Stimulated activated CD4-positive, alpha-beta T cell treated with anti-CD3 and anti-CD28 coated beads, Interleukin-15, amount 100 ng/mL, for 24 hours (primary cell): ENCODE results near the gene PRMT1.
A peak's percentile ranks its signal among the peaks of the same experiment; 100 is the strongest.
"Not testable (repeated sequence)": the region's sequence is repeated elsewhere in the genome, so short reads cannot be mapped to it uniquely, and the experiment has no call there.

Experiments
- DNase-seq: peaks from one replicate; pipeline ENCODE4 v3.0.0-alpha.2; 2020

The PRMT1 gene

GRCh38 chr19:49677231-49677900 is at the start of gene PRMT1:
PRMT1 (plus strand) TSS chr19:49677271; CDS start chr19:49677281, 10 bp downstream.
- DNase-seq = peak; percentile 72

GRCh38 chr19:49629659-49630058 is 47.4 kb upstream of the PRMT1 start:
- DNase-seq = no peak

GRCh38 chr19:49631014-49631588 is 46.0 kb upstream of the PRMT1 start:
- DNase-seq = no peak

DNA sequence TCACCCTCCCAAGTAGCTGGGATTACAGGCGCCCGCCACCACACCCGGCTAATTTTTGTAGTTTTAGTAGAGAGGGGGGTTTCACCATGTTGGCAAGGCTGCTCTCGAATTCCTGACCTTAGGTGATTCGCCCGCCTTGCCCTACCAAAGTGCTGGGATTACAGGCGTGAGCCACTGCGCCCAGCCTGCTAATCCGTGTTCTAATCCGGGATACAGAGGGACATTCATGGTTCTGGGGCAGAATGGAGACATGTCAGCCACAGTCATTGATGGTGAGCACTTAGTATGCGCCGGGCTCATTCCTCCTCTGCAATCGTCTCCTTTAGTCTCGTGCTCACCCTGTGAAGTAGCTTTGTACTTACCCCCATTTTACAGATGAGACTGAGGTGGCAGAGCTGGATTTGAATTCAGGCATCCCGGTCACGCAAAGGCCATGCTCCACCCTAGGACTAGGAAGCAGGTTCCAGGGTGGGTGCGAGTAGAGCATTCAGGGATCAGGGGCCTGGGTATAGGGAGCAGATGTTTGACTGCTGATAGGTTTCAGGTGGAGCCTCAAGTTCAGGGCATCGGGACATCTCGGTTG is 45.4 kb upstream of the PRMT1 start:
- no peak for DNase-seq

DNA sequence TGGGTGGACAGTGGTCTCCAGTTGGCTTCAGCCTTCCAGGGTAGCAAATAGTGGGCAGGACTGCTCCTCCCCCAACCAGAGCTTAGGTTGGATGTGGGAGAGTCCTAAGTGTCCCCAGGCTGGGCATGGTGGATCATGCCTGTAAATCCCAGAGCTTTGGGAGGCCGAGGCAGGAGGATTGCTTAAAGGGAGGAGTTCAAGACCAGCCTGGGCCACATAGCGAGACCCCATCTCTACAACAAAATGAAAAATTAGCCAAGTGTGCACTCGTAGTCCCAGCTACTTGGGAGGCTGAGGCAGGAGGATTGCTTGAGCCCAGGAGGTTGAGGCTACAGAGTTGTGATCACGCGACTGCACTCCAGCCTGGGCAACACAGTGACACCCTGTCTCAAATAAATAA is 44.5 kb upstream of the PRMT1 start:
- no peak for DNase-seq

DNA sequence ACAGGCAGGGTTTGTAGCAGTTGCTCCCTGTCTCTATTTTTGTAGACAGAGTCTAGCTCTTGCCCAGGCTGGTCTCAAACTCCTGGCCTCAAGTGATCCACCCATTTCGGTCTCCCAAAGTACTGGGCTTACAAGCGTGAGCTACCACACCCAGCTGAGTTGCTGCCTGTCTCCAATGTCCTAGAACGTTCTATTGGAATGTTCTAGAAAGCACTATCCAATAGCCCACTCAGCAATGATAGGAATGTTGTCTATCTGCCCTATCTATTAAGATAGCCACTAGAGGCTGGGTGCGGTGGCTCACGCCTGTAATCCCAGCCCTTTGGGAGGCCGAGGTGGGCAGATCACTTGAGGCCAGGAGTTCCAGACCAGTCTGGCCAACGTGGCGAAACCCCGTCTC is 43.8 kb upstream of the PRMT1 start:
- not testable (repeated sequence) for DNase-seq

- no peak for DNase-seq
These were observed 41.4 kb upstream of the PRMT1 start for GRCh38 chr19:49635530-49636232.

- DNase-seq = no peak
These were observed 40.7 kb upstream of the PRMT1 start for GRCh38 chr19:49636233-49636932.

DNA sequence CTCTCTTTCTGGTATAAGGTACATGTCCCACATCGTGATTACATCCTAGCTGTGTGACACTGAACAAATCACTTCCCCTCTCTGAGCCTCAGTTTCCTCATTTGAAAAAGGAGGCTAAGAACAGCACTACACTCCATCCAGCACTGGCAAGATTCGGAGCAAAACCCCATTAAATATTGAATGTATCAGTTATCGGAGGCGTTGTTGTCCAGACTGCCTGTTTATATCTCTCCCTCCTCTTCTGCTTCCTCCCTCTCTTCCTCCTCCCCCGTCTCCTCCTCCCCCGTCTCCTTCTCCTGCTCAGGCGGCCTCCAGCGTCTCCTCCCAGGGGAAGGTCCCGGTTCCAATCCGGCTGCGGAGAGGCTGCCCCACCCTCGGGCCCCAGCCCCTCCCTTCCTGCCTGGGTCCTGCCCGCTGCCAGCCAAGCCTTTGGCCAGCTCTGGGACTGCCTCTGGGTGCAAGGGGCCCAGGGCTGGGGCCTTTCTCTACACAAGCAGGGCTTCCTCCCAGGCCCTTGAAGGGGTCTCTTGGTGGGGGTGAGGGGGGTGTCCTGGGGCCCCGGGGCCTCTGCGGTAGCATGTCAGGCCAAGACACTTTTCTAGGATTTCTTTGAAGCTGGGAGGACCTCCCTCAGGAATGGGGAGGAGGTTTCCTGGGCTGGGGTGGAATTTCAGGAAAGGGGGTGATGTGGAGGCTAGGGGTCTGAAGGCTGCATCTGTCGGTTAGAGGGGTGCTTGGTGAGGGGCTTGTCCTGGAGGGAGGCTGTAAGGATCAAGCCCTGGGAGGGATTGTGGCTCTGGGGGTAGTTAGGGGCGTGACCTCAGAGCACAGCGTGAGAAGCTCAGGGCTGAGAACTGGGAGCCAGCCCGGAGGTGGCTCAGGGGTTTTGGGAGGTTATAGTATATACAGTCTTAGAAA is 39.0 kb upstream of the PRMT1 start:
- no peak for DNase-seq

DNA sequence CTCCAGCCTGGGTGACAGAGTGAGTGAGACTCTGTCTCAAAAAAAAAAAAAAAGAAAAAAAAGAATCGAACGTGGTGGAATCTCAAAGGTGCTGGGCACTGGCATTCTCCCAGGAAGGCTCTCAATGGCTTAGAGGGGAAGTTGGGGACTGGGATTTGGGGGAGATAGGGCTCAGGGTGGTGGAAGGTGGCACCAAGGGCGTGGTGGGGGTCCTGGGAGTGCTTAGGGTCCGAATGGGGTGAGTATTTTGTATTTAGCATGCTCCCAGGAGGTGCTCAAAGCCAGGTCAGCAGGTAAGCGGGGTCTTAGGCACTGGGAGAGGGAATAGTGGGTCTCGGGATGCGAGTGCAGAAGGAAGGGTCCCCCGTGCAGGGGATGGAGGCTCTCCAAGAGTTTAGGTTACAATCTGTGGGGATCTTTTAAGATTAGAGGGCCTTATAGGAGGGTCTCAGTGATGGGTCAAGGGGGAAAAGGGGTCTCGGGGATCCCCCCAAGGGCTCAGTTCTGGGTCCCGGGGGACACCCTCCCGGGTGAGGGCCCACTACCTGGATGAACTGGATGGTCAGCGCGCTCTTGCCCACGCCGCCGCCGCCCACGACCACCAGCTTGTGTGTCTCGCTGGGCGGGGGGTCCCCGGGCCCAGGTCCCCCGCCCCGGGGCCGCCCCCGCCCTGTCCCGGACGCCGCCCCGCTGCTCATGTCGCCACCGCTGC is 37.5 kb upstream of the PRMT1 start:
- DNase-seq = no peak

- peak; percentile 100 for DNase-seq
These were observed 36.8 kb upstream of the PRMT1 start, which contains the start of gene RRAS for GRCh38 chr19:49640113-49640898. RRAS (minus strand) TSS chr19:49640143; CDS start chr19:49640098, 45 bp downstream.

DNA sequence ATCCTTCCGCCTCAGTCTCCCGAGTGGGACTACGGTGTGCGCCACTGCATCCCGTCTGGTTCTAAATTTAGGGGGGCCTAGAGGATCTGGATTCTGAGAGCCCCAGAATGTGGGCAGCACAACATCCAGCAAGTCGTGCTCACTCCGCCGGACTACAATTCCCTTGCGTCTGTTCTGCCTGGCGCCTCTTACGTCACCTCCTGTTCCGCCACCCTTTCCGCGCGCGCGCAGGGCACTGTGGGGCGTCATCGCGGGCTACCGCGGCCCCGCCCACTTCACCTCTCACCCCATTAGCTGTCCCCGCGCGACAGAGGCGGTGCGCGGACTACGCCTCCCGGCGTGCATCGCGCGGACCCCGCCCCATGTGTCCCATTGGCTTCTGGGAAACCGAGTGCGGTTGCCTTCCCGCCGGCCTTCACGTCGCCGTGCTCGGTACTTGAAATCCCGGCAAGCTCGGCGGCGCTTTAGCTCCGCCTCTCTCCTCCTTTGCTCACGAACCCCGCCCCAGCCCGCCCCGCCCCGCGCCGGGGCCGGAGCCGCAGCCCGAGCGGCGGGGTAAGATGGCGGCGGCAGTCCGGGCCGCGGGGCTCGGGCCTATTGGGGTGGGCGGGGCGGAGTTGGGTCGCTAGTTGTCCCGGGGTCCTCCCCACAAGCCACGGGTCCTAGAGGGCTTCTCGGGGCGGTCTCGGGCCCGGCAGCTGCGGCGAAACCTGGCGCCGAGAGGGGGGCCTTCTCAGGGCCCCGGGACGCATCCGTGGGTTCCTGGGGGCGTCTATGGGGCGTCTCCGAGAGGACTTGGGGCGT is 35.2 kb upstream of the PRMT1 start, which contains the start of gene SCAF1:
Gene SCAF1 (plus strand): TSS at position 522 of the 804 bp plus-strand sequence. CDS start 2,818 bp downstream, outside the sequence.
- peak; percentile 99 for DNase-seq

- DNase-seq = no peak
These were observed 34.5 kb upstream of the PRMT1 start for GRCh38 chr19:49642492-49643035.

GRCh38 chr19:49643466-49643865 is 33.6 kb upstream of the PRMT1 start:
- DNase-seq = peak; percentile 32

GRCh38 chr19:49645592-49645991 is 31.5 kb upstream of the PRMT1 start:
- no peak for DNase-seq

DNA sequence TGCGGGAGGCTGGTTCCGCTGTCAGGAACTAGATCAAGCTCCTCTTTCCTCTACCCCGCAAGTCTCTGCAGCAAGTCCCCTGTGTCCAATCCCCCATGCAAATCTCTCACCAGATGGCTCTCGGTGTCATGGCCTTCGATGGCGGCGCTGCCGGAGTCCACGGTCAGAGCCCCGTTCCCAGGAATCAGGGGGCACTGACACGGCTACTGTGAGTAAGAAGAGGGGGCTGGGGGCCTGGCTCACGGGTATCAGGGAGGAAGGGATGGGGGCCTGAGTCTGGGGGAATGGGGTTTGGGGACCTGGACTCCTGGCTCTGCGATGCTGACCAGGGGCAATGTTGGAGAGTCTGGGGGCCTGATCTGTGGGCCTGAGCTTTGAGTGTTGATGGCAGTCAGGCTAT is 31.1 kb upstream of the PRMT1 start:
- DNase-seq = no peak

- DNase-seq = no peak
These were observed 30.5 kb upstream of the PRMT1 start for GRCh38 chr19:49646586-49646985.

- DNase-seq = no peak
These were observed 25.8 kb upstream of the PRMT1 start for GRCh38 chr19:49651029-49651819.
